Right kidney (tissue), 1 donor: Measurements from ENCODE around the gene RABGGTA.
"Not testable (repeated sequence)": the region's sequence is repeated elsewhere in the genome, so short reads cannot be mapped to it uniquely, and the experiment has no call there.

Source experiments
- DNase-seq: peaks from one replicate; pipeline ENCODE4 v3.0.0-alpha.2; 2016

Gene RABGGTA

DNA sequence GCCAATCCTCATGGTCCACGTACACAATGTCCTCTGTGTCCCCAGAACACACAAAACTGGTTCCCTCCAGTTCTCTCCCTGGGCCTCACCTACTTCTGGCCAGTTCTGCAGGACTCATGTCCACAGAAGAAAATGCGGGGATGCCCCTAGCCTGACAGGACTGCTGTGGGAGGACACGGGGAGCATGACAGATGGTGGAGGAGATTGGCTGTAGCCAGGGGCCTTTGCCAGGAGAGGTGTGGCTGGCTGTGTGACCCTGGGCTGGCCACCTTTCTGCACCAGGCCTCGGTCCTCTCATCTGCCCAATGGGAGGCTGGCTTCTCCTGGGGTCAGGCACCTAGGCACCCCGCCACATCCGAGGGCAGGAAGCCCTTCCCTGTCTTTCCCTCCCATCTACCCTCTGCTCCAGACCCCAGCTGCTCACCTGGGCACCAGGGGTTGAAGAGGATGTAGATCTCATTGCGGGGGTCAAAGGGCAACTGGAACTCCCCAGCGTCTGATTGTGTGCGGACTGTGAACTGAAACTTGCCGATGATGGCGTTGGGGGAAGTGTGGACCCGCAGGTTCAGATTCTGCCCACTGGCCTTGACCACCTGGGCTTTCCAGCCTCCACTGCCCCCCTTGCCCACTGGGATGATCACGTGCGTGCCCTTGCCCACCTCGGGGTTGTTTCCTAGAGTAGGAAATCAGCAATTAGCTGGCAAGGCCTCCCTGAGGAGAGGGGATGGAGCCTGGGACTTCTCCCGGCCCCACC, 11.2 kb downstream of the RABGGTA start:
- DNase-seq = no peak

DNA sequence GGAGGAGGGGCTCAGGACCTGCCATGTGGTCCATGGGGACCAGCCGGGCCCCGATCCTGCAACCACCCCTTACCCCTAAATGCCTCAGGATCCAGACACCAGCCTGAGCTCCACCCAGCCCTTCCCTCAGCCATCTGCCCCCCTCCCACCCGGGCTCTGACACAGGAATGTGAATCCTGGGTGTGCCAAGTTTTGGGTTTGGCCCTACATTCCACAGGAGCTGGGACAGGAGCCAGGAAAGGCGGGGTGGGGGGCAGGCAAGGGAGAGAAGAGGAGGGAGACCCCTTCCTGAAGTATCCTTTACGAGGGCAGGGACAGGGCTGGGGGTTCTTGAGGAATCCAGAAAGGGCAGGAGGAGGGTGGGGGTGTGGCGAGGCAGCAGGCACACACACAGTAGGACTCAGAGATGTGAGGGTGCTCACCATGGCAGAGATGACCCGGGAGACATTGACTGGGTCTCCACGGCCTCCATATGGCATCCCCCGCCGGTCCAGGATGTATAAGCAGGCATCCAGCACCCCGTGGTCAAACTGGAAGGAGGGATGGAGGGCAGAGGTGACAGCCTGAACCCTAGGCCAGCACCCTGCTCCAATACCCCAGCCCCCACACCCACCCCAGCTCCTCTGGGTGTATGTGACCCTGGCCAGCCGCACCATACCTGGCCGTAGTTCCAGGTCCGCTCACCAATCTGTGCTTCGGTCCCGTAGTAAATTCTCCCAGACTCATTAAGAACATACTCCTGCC, 11.9 kb downstream of the RABGGTA start:
- DNase-seq = no peak

- no peak for DNase-seq
Observed at GRCh38 chr14:24258548-24259265, 12.7 kb downstream of the RABGGTA start.

GRCh38 chr14:24258119-24258518, 13.3 kb downstream of the RABGGTA start:
- DNase-seq = no peak

DNA sequence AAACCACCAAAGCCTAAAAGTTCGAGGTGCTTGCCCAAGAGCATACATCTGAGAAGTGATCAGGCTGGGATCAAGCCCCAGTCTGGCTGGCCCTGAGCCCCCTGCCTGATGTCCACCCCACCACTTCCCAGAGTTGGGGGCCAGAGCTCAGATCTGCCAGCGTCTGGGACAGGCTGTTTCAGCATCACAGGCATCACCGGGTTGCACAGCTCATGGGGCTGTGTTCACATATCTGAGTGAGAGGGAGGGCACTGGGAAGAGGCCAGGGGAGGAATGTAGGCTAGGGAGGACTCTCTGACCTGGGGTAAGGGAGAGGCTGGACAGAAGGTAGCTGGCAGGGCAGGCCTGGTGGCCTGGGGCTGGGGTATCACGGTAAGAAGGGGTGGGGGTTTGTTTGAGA, 14.4 kb downstream of the RABGGTA start:
- no peak for DNase-seq

DNA sequence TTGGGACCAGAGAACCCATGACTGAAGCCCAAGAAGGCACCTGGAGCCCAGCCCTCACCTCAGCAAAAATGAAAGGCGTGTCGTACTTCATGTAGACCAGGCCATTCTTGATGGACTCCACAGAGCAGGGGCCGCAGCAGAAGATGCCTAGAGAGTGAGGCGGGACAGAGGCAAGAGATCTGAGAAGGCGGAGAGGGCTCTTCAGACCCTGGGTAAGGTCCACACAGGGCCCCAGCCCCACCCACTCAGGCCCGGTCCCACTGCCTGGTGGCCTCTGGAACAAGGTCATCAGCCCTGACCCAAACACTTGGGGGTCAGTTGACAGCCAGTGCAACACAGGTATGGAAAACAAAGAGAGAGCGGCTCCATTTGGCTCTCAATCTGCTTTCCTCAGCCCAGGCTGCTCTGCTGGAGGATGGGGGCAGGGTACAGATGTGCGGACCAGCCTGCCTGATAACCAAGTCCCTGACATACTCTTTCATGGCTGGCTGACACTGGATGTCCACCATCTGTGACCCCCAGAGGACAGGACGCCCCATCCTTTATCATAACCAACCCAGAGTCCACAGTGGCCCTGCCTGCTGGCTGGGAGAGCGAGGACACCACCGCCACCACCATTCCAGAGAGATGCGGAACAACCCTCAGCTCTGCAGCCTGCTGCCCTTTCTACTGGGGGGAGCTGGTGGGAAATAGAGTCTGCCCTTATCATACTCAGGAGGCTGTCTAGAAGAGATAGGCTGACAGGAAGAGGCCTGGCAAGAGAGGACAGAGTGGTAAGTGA, 15.3 kb downstream of the RABGGTA start:
- no peak for DNase-seq

DNA sequence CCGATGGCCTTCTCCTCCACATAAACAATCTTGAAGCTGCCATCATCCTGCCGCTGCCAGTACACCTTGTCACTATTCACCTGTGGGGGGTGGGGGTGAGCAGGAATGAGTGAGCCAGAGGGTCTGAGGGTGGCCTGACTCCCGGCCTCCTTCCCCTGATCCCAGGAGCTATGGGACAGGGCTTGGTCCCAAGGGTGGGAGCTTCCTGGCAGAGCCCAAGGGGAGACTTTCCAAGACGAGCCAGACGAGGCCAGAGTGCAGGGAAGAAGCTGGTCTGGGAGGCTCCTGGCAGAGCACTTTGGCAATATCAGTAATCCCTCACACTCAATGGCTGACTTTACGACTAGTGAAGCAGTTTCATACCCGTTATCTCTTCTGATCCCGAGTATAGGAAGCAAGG, 16.0 kb downstream of the RABGGTA start:
- no peak for DNase-seq

DNA sequence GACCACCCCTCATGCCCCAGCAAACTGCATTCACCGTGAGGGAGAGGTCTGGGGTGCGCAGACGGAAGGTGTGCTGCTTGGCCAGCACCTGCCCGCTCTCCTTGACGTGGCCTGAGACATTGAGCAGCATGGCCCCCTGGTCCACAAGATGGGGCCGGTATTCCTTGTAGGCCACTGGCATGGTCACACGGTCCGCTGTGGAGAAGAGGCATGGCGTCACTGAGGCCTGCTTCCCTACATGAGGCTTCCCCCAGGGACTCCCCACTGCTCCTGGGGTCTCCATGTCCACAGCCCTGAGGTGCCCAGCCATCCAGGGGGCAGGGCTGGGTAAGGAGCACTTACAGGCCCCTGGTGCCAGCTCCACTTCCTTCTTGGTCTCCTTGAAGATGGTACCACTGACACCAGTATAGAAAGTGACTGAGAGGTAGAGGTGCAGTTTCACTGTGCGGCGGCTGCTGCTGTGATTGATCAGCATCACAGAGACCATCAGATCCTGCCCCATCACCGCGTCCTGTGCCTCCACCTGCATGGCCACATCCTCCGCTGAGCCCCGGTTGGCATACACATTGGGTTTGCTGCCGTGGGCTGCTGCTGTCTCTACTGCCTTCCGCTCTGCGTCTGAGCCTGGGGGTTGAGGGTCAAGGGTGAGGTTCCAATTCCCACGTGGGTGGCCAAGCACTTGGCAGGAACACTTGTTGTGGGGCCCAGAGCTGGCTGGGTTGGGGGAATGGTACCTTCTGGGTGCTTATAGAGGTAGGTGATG, 16.6 kb downstream of the RABGGTA start:
- DNase-seq = no peak

DNA sequence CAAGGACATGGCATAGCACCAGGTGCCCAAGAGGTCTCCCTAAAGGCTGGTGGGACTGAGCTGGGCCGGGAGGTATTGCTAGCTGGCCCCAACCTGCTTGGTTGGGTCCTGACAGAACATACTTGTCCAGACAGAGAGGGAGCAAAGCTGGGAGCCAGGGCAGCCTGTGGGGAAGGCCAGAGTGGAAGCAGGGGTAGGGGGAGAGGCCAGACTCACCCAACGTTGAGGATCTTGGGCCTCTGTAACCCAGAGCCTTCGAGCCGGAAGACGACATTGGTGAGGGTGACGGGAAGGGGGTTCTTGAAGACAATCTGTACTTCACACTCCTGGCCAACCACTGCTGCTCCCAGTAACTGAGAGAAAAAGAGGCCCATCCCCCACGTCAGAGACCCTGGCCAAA, 17.5 kb downstream of the RABGGTA start:
- DNase-seq = no peak

GRCh38 chr14:24252289-24253124, 18.9 kb downstream of the RABGGTA start:
- no peak for DNase-seq

- DNase-seq = no peak
Observed at GRCh38 chr14:24251880-24252288, 19.5 kb downstream of the RABGGTA start.

DNA sequence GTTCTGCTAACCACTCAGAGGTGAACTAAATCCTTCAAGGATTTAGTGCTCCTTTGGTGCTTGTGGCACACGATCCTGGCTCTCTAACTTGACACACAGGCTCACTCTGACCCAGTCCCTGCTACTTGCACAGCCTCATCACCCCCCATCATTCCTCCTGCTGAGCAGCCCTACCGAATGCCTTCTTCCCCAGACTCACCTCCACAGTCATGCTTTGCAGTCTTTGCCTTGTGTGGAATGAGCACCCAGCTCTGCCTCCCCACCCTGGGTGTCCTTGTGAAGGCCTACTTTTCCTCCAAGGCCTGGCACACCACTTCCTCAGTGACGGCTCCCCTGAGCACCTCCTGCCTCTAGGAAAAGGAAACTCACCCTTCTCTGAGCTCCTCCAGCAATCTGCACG, 21.0 kb downstream of the RABGGTA start:
- DNase-seq = no peak

DNA sequence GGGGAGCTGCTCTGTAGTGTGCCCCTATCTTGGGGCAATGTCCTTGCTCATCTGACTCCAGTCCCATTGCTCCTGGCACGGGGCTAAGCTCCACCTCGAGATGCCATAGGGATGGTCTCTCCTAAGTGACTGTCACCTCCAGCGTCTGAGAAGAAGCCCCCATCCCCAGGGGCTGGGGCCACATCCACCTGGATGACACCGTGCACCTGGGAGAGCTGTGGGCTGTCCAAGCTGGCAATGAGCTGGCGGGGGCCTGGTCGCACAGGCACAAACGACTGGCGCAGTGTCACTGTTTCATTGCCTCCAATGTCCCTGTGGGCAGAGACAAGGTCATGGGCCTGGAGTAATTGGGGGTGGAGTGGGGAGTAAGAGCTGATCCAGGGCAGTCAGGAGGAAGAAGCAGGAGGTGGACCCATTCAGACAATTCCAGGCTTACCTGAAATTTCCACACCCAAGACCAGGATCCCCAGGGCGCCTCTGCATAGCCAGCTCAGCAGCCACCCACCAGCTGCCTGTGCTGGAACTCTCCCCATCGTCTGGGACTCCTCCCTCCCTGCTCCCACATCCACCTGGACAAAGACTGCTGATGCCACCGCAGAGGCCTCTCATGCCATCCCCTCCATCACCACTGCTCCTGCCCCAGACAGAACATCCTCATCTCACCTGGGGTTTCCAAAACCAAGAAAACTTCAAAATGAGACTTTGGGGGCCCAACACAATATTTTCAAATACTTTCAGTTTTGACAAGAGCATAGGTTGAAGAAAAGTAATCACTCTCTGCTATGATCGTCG, 22.0 kb downstream of the RABGGTA start:
- DNase-seq = no peak

DNA sequence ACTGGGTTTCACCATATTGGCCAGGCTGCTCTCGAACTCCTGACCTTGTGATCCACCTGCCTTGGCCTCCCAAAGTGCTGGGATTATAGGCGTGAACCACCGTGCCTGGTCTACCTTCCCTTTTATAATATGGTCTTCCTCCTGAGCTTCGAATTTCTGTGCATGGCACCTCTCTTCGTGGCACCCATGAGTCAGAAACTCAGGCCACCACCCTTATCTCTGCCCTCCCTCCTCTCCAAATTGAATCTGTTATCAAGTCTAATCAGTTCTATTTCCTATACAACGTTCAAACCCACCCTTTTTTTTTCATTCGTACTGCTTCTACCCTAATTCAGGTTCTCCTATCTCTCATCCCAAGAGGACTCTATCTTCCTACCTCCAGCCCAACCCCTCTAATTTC, 24.0 kb downstream of the RABGGTA start:
- no peak for DNase-seq

GRCh38 chr14:24246765-24247212, 24.6 kb downstream of the RABGGTA start:
- no peak for DNase-seq

DNA sequence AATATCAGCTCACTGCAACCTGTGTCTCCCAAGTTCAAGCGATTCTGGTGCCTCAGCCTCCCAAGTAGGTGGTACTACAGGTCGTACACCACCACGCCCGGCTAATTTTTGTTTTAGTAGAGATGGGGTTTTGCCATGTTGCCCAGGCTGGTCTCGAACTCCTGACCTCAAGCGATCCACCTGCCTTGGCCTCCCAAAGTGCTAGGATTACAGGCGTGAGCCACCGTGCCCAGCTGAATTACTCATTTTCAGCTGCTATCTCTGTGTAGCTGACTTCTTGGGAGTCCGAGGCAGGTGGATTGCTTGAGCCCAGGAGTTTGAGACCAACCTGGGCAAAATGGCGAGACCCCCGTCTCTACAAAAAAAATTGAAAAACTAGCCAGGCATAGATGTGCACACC, 26.0 kb downstream of the RABGGTA start:
- not testable (repeated sequence) for DNase-seq

GRCh38 chr14:24243336-24243836, 28.0 kb downstream of the RABGGTA start:
- no peak for DNase-seq

- DNase-seq = no peak
Observed at GRCh38 chr14:24241829-24242443, 29.5 kb downstream of the RABGGTA start.
